ENCODE results near the gene PHYKPL. TPM values are rescaled to one million over a fixed set of nuclear protein-coding genes. Genes with fewer than 3 reads are reported as not detected.

The PHYKPL gene
- total and polyA plus RNA-seq, 2 donors (not counting 1 experiment from before 2014, with no cell fraction given), result 263 to 313 TPM

GRCh38 chr5:178227138-178227659 lies 5.4 kb downstream of the PHYKPL start:
- no peak overlapping the region for H3K4me3 Mint-ChIP-seq
- no peaks in the 10 kb centered on the region for H3K9me3 ChIP-seq (ENCODE audit: control extremely low read depth in 1 of 3, control insufficient read depth in 2 of 3, insufficient read depth in 1 of 3, low read length in 2 of 3)
- no peak overlapping the region for H3K27ac ChIP-seq (ENCODE audit: low read length in 2 of 2)
- H3K4me1 Mint-ChIP-seq, result peaks cover 43% of the 10 kb centered on the region
- 96% methylated on average over 4 of the region's 4 CpGs for WGBS (ENCODE audit: insufficient coverage)
- no peak overlapping the region for H3K27ac Mint-ChIP-seq
- H3K27me3 ChIP-seq (replicated peaks in 1 of 4; ENCODE audit: control extremely low read depth in 1 of 4, control insufficient read depth in 3 of 4, insufficient read depth in 4 of 4, low read length in 3 of 4), result no peaks in the 10 kb centered on the region
- H3K4me2 ChIP-seq (replicated peaks; ENCODE audit: low read depth, low read length, poor library complexity, severe bottlenecking), result no peak overlapping the region
- peaks cover 85% of the 10 kb centered on the region for H4K20me1 ChIP-seq (ENCODE audit: control insufficient read depth, insufficient read depth, low read length, poor library complexity, severe bottlenecking)
- ChIA-PET POLR2A (no interaction called here), CTCF (no interaction called here)
- TF ChIP-seq CTCF (IDR thresholded peaks at IDR 0.05) (no peak), EZH2 (IDR thresholded peaks at IDR 0.05; ENCODE audit: borderline replicate concordance, insufficient read depth, low read depth, low read length, poor library complexity, severe bottlenecking) (no peak)
- no peak overlapping the region for H3K9ac ChIP-seq (ENCODE audit: low read length)
- H3K4me3 ChIP-seq (ENCODE audit: control extremely low read depth in 1 of 5, extremely low read depth in 1 of 5, insufficient read depth in 1 of 5, low read depth in 2 of 5, low read length in 4 of 5), result no peak overlapping the region
- intact Hi-C loops (cut with micrococcal nuclease), result no loop called here
- no peak overlapping the region for H2AFZ ChIP-seq (ENCODE audit: insufficient read depth, low read depth, low read length, poor library complexity, severe bottlenecking)
- H3K36me3 ChIP-seq (replicated peaks in 1 of 2; ENCODE audit: control extremely low read depth in 1 of 2, control insufficient read depth in 1 of 2, extremely low read depth in 1 of 2, insufficient read depth in 2 of 2, low read length in 1 of 2), result peaks cover 2 to 83% of the 10 kb centered on the region in 2 experiments
- peaks cover 70% of the 10 kb centered on the region for H3K79me2 ChIP-seq (ENCODE audit: control insufficient read depth, insufficient read depth, low read length)
- H3K27me3 Mint-ChIP-seq, result no peaks in the 10 kb centered on the region
- H3K9me3 Mint-ChIP-seq (ENCODE audit: insufficient read depth), result no peaks in the 10 kb centered on the region
- no peak for DNase-seq
- no peak for ATAC-seq (ENCODE audit: low read depth)
- peaks cover 17 to 27% of the 10 kb centered on the region in 2 donors for H3K4me1 ChIP-seq (ENCODE audit: control insufficient read depth in 2 of 2, insufficient read depth in 2 of 2, low read length in 2 of 2)

GRCh38 chr5:178225174-178225573 lies 7.4 kb downstream of the PHYKPL start:
- Mint-ChIP-seq H3K4me3 (no peak overlapping the region), H3K9me3 (ENCODE audit: insufficient read depth) (no peaks in the 10 kb centered on the region), H3K27ac (no peak overlapping the region), H3K4me1 (peaks cover 38% of the 10 kb centered on the region), H3K27me3 (no peaks in the 10 kb centered on the region)
- Histone ChIP-seq H3K9ac (ENCODE audit: low read length) (no peak overlapping the region), H3K4me2 (replicated peaks; ENCODE audit: low read depth, low read length, poor library complexity, severe bottlenecking) (no peak overlapping the region), H3K9me3 (ENCODE audit: control extremely low read depth in 1 of 3, control insufficient read depth in 2 of 3, insufficient read depth in 1 of 3, low read length in 2 of 3) (no peaks in the 10 kb centered on the region), H4K20me1 (ENCODE audit: control insufficient read depth, insufficient read depth, low read length, poor library complexity, severe bottlenecking) (peaks cover 83% of the 10 kb centered on the region), H3K27ac (ENCODE audit: low read length in 2 of 2) (no peak overlapping the region), H3K79me2 (ENCODE audit: control insufficient read depth, insufficient read depth, low read length) (peaks cover 51% of the 10 kb centered on the region), H2AFZ (ENCODE audit: insufficient read depth, low read depth, low read length, poor library complexity, severe bottlenecking) (no peak overlapping the region), H3K4me1 (ENCODE audit: control insufficient read depth in 2 of 2, insufficient read depth in 2 of 2, low read length in 2 of 2) (peaks cover 0 to 11% of the 10 kb centered on the region in 2 donors), H3K4me3 (ENCODE audit: control extremely low read depth in 1 of 5, extremely low read depth in 1 of 5, insufficient read depth in 1 of 5, low read depth in 2 of 5, low read length in 4 of 5) (no peak overlapping the region), H3K27me3 (replicated peaks in 1 of 4; ENCODE audit: control extremely low read depth in 1 of 4, control insufficient read depth in 3 of 4, insufficient read depth in 4 of 4, low read length in 3 of 4) (no peaks in the 10 kb centered on the region), H3K36me3 (replicated peaks in 1 of 2; ENCODE audit: control extremely low read depth in 1 of 2, control insufficient read depth in 1 of 2, extremely low read depth in 1 of 2, insufficient read depth in 2 of 2, low read length in 1 of 2) (peaks cover 2 to 86% of the 10 kb centered on the region in 2 experiments)
- CTCF ChIA-PET, result interaction anchor here (1.1 kb wide), 1 partner anchor 10 kb away, joined by 4 read pairs; no protein-coding TSS in a partner anchor
- DNase-seq (no peak), ATAC-seq (ENCODE audit: low read depth) (no peak)
- intact Hi-C loops (cut with micrococcal nuclease), result no loop called here
- POLR2A ChIA-PET, result no interaction called here
- TF ChIP-seq CTCF (IDR thresholded peaks at IDR 0.05) (no peak), EZH2 (IDR thresholded peaks at IDR 0.05; ENCODE audit: borderline replicate concordance, insufficient read depth, low read depth, low read length, poor library complexity, severe bottlenecking) (no peak)
- WGBS (ENCODE audit: insufficient coverage), result 96% methylated on average over 6 of the region's 6 CpGs

Data from B cell (primary cell).